IMR-90 (cell line): ENCODE results near the gene ARHGEF7. TPM values are rescaled to one million over a fixed set of nuclear protein-coding genes. Genes with fewer than 3 reads are reported as not detected.

Experiments used
- ATAC-seq: fragments of 200-7000 bp; cut with Tn5 transposase; 2 replicates; pipeline ENCODE4 v1.9.1; 2020; ENCODE audit warnings: low read depth, mild to moderate bottlenecking, moderate library complexity
- BruUV-seq: library from RNA; stranded (reverse); fragments of 400-500 nt; replicated peaks from 2 replicates; lab custom pipeline; 2021; lab: Mats Ljungman, UMichigan
- CTCF ChIA-PET: fragments of 300-600 bp; formaldehyde crosslinking; extraction: SDS; loops from one replicate; lab custom pipeline; 2021; ENCODE audit warnings: antibody characterized with exemption; lab: Yijun Ruan, JAX
- POLR2A ChIA-PET: fragments of 300-600 bp; sonication (Branson Sonifier 250); formaldehyde crosslinking; loops from one replicate; lab custom pipeline; 2022; ENCODE audit warnings: antibody characterized with exemption; ENCODE audit not compliant: unreplicated experiment; lab: Charles Lee
- DNase-seq: peaks from one replicate; pipeline ENCODE4 v3.0.0; 2013
- H2AFZ ChIP-seq: replicated peaks from 2 replicates; pipeline ENCODE3; 2013; ENCODE audit warnings: low read length, mild to moderate bottlenecking; ENCODE audit not compliant: poor library complexity
- H2AK5ac ChIP-seq: 2 replicates; pipeline ENCODE4 v1.6.1; 2013; ENCODE audit warnings: low read depth, low read length, inconsistent platforms
- H2AK9ac ChIP-seq: replicated peaks from 2 replicates; pipeline ENCODE3; 2013; ENCODE audit warnings: mild to moderate bottlenecking, low read depth, low read length, moderate library complexity; ENCODE audit not compliant: poor library complexity
- H2BK120ac ChIP-seq: 2 replicates; pipeline ENCODE4 v1.6.1; 2013; ENCODE audit warnings: low read depth, low read length, inconsistent platforms
- H2BK15ac ChIP-seq: 3 replicates; pipeline ENCODE4 v1.6.1; 2013; ENCODE audit warnings: low read depth, low read length, inconsistent platforms
- H2BK20ac ChIP-seq: 2 replicates; pipeline ENCODE4 v1.6.1; 2013; ENCODE audit warnings: low read depth, mild to moderate bottlenecking, inconsistent platforms, low read length, moderate library complexity
- H2BK5ac ChIP-seq: 2 replicates; pipeline ENCODE4 v1.6.1; 2013; ENCODE audit warnings: mild to moderate bottlenecking, low read depth, low read length, inconsistent platforms; ENCODE audit not compliant: poor library complexity, severe bottlenecking
- H3K14ac ChIP-seq: replicated peaks from 2 replicates; pipeline ENCODE4 v1.6.1; 2013; ENCODE audit warnings: low read depth, low read length, inconsistent platforms
- H3K18ac ChIP-seq: 2 replicates; pipeline ENCODE4 v1.6.1; 2013; ENCODE audit warnings: low read depth, low read length, control low read depth
- H3K23ac ChIP-seq: 2 replicates; pipeline ENCODE4 v1.6.1; 2013; ENCODE audit warnings: low read depth, low read length, inconsistent platforms
- H3K27ac ChIP-seq: 2 replicates; pipeline ENCODE4 v1.5.1; 2013; ENCODE audit warnings: mild to moderate bottlenecking, control low read depth, low read length; ENCODE audit not compliant: insufficient read depth
- H3K27me3 ChIP-seq: 2 replicates; pipeline ENCODE4 v1.6.1; 2013; ENCODE audit warnings: low read length; ENCODE audit not compliant: control insufficient read depth, insufficient read depth
- H3K36me3 ChIP-seq: 2 replicates; pipeline ENCODE4 v1.6.1; 2013; ENCODE audit warnings: low read length, mixed read lengths; ENCODE audit not compliant: control insufficient read depth, insufficient read depth
- H3K4ac ChIP-seq: 2 replicates; pipeline ENCODE4 v1.6.1; 2013; ENCODE audit warnings: low read depth, low read length, inconsistent platforms
- H3K4me1 ChIP-seq: 2 replicates; pipeline ENCODE4 v1.6.1; 2013; ENCODE audit warnings: low read length, mixed read lengths; ENCODE audit not compliant: control insufficient read depth, insufficient read depth
- H3K4me2 ChIP-seq: 2 replicates; pipeline ENCODE4 v1.6.1; 2013; ENCODE audit warnings: low read depth, mild to moderate bottlenecking, control low read depth, low read length, moderate library complexity
- H3K4me3 ChIP-seq: 2 replicates; pipeline ENCODE4 v1.5.1; 2013; ENCODE audit warnings: low read depth, mild to moderate bottlenecking, control low read depth, low read length, moderate library complexity; ENCODE audit not compliant: insufficient read depth
- H3K56ac ChIP-seq: 2 replicates; pipeline ENCODE4 v1.6.1; 2013; ENCODE audit warnings: low read length, inconsistent platforms; ENCODE audit not compliant: insufficient read depth; ENCODE audit errors: extremely low read depth
- H3K79me1 ChIP-seq, 2 experiments: 2 replicates each; pipeline ENCODE4 v1.6.1; 2013; ENCODE audit warnings: low read length in 2 of 2, inconsistent platforms in 1 of 2, low read depth in 1 of 2
- H3K9ac ChIP-seq: 2 replicates; pipeline ENCODE4 v1.6.1; 2013; ENCODE audit warnings: low read depth, low read length, control low read depth
- H3K9me1 ChIP-seq: 2 replicates; pipeline ENCODE4 v1.6.1; 2013; ENCODE audit warnings: low read length, inconsistent platforms; ENCODE audit not compliant: insufficient read depth
- H3K9me3 ChIP-seq: 2 replicates; pipeline ENCODE4 v1.6.1; 2013; ENCODE audit warnings: low read length; ENCODE audit not compliant: control insufficient read depth, insufficient read depth
- H4K20me1 ChIP-seq: 2 replicates; pipeline ENCODE4 v1.6.1; 2013; ENCODE audit warnings: low read length, inconsistent platforms; ENCODE audit not compliant: insufficient read depth
- H4K5ac ChIP-seq: 2 replicates; pipeline ENCODE4 v1.6.1; 2013; ENCODE audit warnings: mild to moderate bottlenecking, low read depth, low read length, control low read depth
- H4K8ac ChIP-seq, 2 experiments: 2 replicates each; pipeline ENCODE4 v1.6.1; 2013; ENCODE audit warnings: low read depth in 2 of 2, low read length in 2 of 2, control low read depth in 1 of 2, inconsistent platforms in 1 of 2
- H4K91ac ChIP-seq: 2 replicates; pipeline ENCODE4 v1.6.1; 2013; ENCODE audit warnings: low read depth, low read length, inconsistent platforms; ENCODE audit not compliant: insufficient read depth
- BHLHE40 ChIP-seq: fragments of 150-350 bp; IDR thresholded peaks from 2 replicates; pipeline ENCODE4 v1.6.1; 2016; ENCODE audit warnings: mild to moderate bottlenecking, low read depth, low read length
- CEBPB ChIP-seq: IDR thresholded peaks from 2 replicates; pipeline ENCODE4 v1.6.1; 2012; ENCODE audit warnings: low read depth, low read length, improper control_type of control experiment
- CHD1 ChIP-seq: IDR thresholded peaks from 2 replicates; pipeline ENCODE4 v1.6.1; 2012; ENCODE audit warnings: low read depth, low read length, improper control_type of control experiment
- CTCF ChIP-seq: conservative IDR thresholded peaks from 2 replicates; pipeline ENCODE4 v1.5.1; 2012; ENCODE audit warnings: mild to moderate bottlenecking, low read depth, low read length, improper control_type of control experiment
- ELK1 ChIP-seq: fragments of 150-350 bp; IDR thresholded peaks from 2 replicates; pipeline ENCODE4 v1.6.1; 2016; ENCODE audit warnings: low read depth, mild to moderate bottlenecking, low read length, moderate library complexity, borderline replicate concordance
- FOS ChIP-seq: fragments of 150-350 bp; IDR thresholded peaks from 2 replicates; pipeline ENCODE4 v1.6.1; 2016; ENCODE audit warnings: low read depth, low read length
- MAFK ChIP-seq: IDR thresholded peaks from 2 replicates; pipeline ENCODE4 v1.6.1; 2012; ENCODE audit warnings: low read depth, low read length, improper control_type of control experiment
- MAZ ChIP-seq: IDR thresholded peaks from 2 replicates; pipeline ENCODE4 v1.6.1; 2012; ENCODE audit warnings: low read depth, mild to moderate bottlenecking, low read length, improper control_type of control experiment, moderate library complexity, borderline replicate concordance
- NFE2L2 ChIP-seq: fragments of 150-350 bp; IDR thresholded peaks from 2 replicates; pipeline ENCODE4 v1.6.1; 2016; ENCODE audit warnings: low read depth, mild to moderate bottlenecking, low read length
- POLR2A ChIP-seq: IDR thresholded peaks from 2 replicates; pipeline ENCODE4 v1.6.1; 2012; ENCODE audit warnings: mild to moderate bottlenecking, low read depth, low read length
- RCOR1 ChIP-seq: IDR thresholded peaks from 2 replicates; pipeline ENCODE4 v1.6.1; 2012; ENCODE audit warnings: mild to moderate bottlenecking, low read length, improper control_type of control experiment; ENCODE audit not compliant: insufficient replicate concordance
- RFX5 ChIP-seq: IDR thresholded peaks from 2 replicates; pipeline ENCODE4 v1.8.0; 2012; ENCODE audit warnings: low read depth, mild to moderate bottlenecking, low read length, moderate library complexity
- SMC3 ChIP-seq: fragments of 150-350 bp; IDR thresholded peaks from 2 replicates; pipeline ENCODE4 v1.6.1; 2016; ENCODE audit warnings: low read depth, mild to moderate bottlenecking, antibody characterized with exemption, low read length, moderate library complexity
- USF2 ChIP-seq: fragments of 150-350 bp; IDR thresholded peaks from 2 replicates; pipeline ENCODE4 v1.6.1; 2017; ENCODE audit warnings: mild to moderate bottlenecking, antibody characterized with exemption, low read length, low read depth
- WGBS, 2 experiments: methylation state at CpG; one replicate each; pipeline versions ENCODE4 v1.1.5 to v1.1.7; 2013; ENCODE audit warnings: missing lambda C conversion rate in 2 of 2; ENCODE audit not compliant: insufficient read length in 1 of 2; ENCODE audit errors: extremely low coverage in 2 of 2; 5-methylcytosine and 5-hydroxymethylcytosine counted together
- dilution Hi-C: fragments of 300-500 bp; cut with HindIII; formaldehyde crosslinking; loops from one replicate; pipeline ENCODE4 v1.14.3; 2018; ENCODE audit warnings: low sequenced_read_pairs; ENCODE audit not compliant: unreplicated experiment
- in situ Hi-C: fragments of 300-500 bp; cut with MboI; formaldehyde crosslinking; loops from 3 replicates; pipeline ENCODE4 v1.14.3; 2019; ENCODE audit warnings: low sequenced_read_pairs, inconsistent platforms, mixed read lengths
- intact Hi-C: fragments of 100-400 bp; cut with micrococcal nuclease; formaldehyde crosslinking; loops from 2 replicates; pipeline ENCODE4 v1.10.0; 2022
- polyA plus RNA-seq, 3 experiments: library from polyadenylated mRNA; depleted of rRNA; stranded (reverse); fragments of >200 nt; gene quantifications; 2 replicates each; pipeline ENCODE4 v1.2.3, GENCODE V29; 2012; ENCODE audit warnings: low replicate concordance in 1 of 3
- total RNA-seq: library from RNA; depleted of rRNA; stranded (reverse); fragments of >200 nt; gene quantifications from 2 replicates; pipeline ENCODE4 v1.2.3, GENCODE V29; 2012

ARHGEF7 gene
- total and polyA plus RNA-seq, 2 of the 4 experiments (the other 2 are of a cell fraction): 32.9 to 59.0 TPM

- no peak for TF ChIP-seq RFX5
- no peak for TF ChIP-seq CEBPB
These were observed 49.4 kb upstream of the ARHGEF7 start (continued) for GRCh38 chr13:111065698-111066097.

- no peak overlapping the region for H3K56ac ChIP-seq
- dilution Hi-C loops: no loop called here
- H2AK9ac ChIP-seq: no peak overlapping the region
- no peak overlapping the region for H2BK120ac ChIP-seq
- ATAC-seq: no peak
- no peak for DNase-seq
- H4K91ac ChIP-seq: no peak overlapping the region
- no peak overlapping the region for H3K27ac ChIP-seq
- 0 out of 2 replicates have a peak, but pooled peaks cover 3% of the 10 kb centered on the region for H3K9me3 ChIP-seq
- no peak overlapping the region for H3K4me3 ChIP-seq
- H3K4ac ChIP-seq: no peak overlapping the region
- H2BK20ac ChIP-seq: no peak overlapping the region
- intact Hi-C loops: loop anchor here (2.0 to 10.0 kb wide), 2 partner anchors 156 to 1378 kb away; no protein-coding TSS in a partner anchor
- no peaks in the 10 kb centered on the region for H3K4me1 ChIP-seq
- no peak overlapping the region for H4K5ac ChIP-seq
- POLR2A ChIA-PET: no interaction called here
- peak overlapping the region; percentile 76 for H2AFZ ChIP-seq
- H3K23ac ChIP-seq: no peak overlapping the region
- no peaks in the 10 kb centered on the region for H4K20me1 ChIP-seq
- no peak overlapping the region for H3K4me2 ChIP-seq
- no peak overlapping the region for H3K9ac ChIP-seq
- CTCF ChIA-PET: interaction anchor here (0.5 to 1.2 kb wide), 2 partner anchors 12 to 139 kb away, joined by 3 read pairs; no protein-coding TSS in a partner anchor
- H4K8ac ChIP-seq: no peak overlapping the region
- H2BK5ac ChIP-seq: no peak overlapping the region
- no peaks in the 10 kb centered on the region for H3K79me1 ChIP-seq
- H2BK15ac ChIP-seq: no peak overlapping the region
- no peak overlapping the region for H3K14ac ChIP-seq
- 20% methylated on average over 2 of the region's 22 CpGs; no CpG with 5 or more reads in 1 of the 2 experiments for WGBS, 2 experiments
- H3K27me3 ChIP-seq: peaks cover 26% of the 10 kb centered on the region
- H2AK5ac ChIP-seq: no peak overlapping the region
- no peaks in the 10 kb centered on the region for H3K9me1 ChIP-seq
- H3K36me3 ChIP-seq: no peaks in the 10 kb centered on the region
- no TSS peak for BruUV-seq
- H3K18ac ChIP-seq: no peak overlapping the region
- in situ Hi-C loops: no loop called here
- no peak for TF ChIP-seq CHD1
- no peak for TF ChIP-seq MAFK
- TF ChIP-seq CEBPB: no peak
- TF ChIP-seq BHLHE40: no peak
- TF ChIP-seq NFE2L2: no peak
- no peak for TF ChIP-seq MAZ
- TF ChIP-seq RCOR1: no peak
- TF ChIP-seq USF2: no peak
- TF ChIP-seq CTCF: no peak
- TF ChIP-seq POLR2A: no peak
- no peak for TF ChIP-seq ELK1
- TF ChIP-seq FOS: no peak
- no peak for TF ChIP-seq RFX5
- no peak for TF ChIP-seq SMC3
These were observed 48.6 kb upstream of the ARHGEF7 start for GRCh38 chr13:111066544-111066943.
